Activated naive CD8-positive, alpha-beta T cell treated with anti-CD3 and anti-CD28 coated beads, Interleukin-2, amount 50 U/mL, for 24 hours (primary cell): ENCODE measurements around the gene MANSC4.

Experiments
- ATAC-seq: fragments of 150-1000 bp; cut with Tn5 transposase; one replicate; pipeline ENCODE4 v1.10.0; 2021
- DNase-seq: peaks from one replicate; pipeline ENCODE4 v3.0.0; 2021
- H3K27ac Mint-ChIP-seq: one replicate; pipeline ENCODE4 v1.8.0; 2021; ENCODE audit warnings: mild to moderate bottlenecking, mixed read lengths
- H3K27me3 Mint-ChIP-seq: one replicate; pipeline ENCODE4 v1.8.0; 2021; ENCODE audit warnings: mixed read lengths
- H3K36me3 Mint-ChIP-seq: one replicate; pipeline ENCODE4 v1.8.0; 2021; ENCODE audit warnings: low read depth, mixed read lengths
- H3K4me1 Mint-ChIP-seq: one replicate; pipeline ENCODE4 v1.8.0; 2021; ENCODE audit warnings: mixed read lengths
- H3K4me3 Mint-ChIP-seq: one replicate; pipeline ENCODE4 v1.8.0; 2021; ENCODE audit warnings: mild to moderate bottlenecking, moderate library complexity, mixed read lengths
- H3K9me3 Mint-ChIP-seq: one replicate; pipeline ENCODE4 v1.8.0; 2021; ENCODE audit warnings: mixed read lengths

The MANSC4 gene

DNA sequence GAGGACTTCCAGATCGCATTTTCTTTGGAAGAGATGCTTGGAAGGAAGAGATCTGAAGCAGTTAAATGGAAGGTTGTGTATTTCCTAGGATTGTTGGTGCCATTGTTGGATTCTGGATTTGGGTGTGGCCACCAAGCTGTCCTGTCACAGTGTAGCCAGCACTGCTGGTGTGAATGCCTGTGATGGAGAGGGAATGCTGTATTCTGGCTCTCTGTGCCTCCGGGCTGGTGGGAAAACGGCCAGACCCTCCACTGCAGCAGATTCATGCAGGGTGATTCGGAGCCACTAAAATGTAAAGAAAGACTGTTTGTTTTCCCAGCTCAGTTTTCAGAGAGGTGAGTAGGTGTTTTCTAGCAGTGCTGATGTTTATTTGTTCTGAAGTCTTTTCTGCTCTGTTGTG lies 30.7 kb upstream of the MANSC4 start:
- H3K27me3 Mint-ChIP-seq: peaks cover 11% of the 10 kb centered on the region
- H3K27ac Mint-ChIP-seq: no peak overlapping the region
- ATAC-seq (no peak), DNase-seq (no peak)
- no peak overlapping the region for H3K4me3 Mint-ChIP-seq
- H3K36me3 Mint-ChIP-seq: no peaks in the 10 kb centered on the region
- no peaks in the 10 kb centered on the region for H3K9me3 Mint-ChIP-seq
- H3K4me1 Mint-ChIP-seq: peaks cover 36% of the 10 kb centered on the region

DNA sequence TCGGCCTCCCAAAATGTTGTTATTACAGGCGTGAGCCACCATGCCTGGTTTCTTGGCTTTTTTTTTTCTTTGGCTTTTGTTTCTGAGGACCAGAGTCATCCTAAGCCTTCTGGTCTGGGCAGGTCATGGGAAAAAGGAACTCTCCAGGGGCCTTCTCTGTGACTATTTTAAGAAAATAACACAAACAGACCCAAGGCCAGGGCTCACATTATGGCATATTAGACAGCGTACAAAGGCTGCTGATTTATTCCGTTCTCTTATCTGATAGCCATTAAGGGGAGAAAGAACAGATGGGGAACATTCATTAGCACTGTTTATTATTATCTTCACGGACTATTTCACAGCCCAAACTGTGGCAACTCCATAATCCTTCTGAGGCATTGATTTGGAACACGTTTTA lies 28.8 kb upstream of the MANSC4 start:
- Mint-ChIP-seq H3K27me3 (peaks cover 9% of the 10 kb centered on the region), H3K36me3 (no peaks in the 10 kb centered on the region), H3K9me3 (no peaks in the 10 kb centered on the region), H3K4me1 (peaks cover 31% of the 10 kb centered on the region), H3K27ac (no peak overlapping the region), H3K4me3 (no peak overlapping the region)
- DNase-seq (no peak), ATAC-seq (no peak)

DNA sequence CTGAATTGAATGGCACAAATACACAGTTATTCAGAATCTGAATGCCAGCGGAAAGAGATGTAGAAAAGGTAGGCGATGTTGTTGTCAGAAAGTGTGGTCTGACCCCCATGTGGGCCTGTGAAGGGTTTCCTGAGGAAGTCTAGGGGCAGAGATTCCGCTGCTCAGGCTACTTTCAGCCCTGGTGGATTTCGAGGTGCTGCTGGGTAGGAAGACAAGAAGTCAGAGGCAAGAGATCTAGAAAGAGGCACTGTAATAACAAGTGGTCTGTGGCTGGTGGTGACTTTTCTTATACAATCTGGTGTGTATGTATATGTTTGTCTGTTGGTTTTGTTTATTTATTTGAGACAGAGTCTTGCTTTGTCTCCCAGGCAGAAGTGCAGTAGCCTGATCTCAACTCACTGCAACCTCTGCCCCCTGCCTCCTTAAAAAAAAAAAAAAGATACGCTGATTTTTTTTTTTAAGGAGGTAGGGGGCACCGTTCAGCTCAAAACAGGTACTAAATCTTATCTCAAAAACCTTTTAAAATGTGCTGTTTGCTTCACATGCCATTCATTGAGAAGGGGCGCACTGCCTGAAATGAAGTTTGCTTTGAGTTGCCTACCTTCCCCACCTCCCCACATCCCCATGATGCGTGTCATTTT lies 27.1 kb upstream of the MANSC4 start:
- Mint-ChIP-seq H3K27ac (peak overlapping the region; percentile 65), H3K36me3 (no peaks in the 10 kb centered on the region), H3K4me3 (peak overlapping the region; percentile 65), H3K4me1 (peaks cover 44% of the 10 kb centered on the region), H3K27me3 (peaks cover 9% of the 10 kb centered on the region), H3K9me3 (no peaks in the 10 kb centered on the region)
- peak; percentile 64 for ATAC-seq
- DNase-seq: peak; percentile 32

DNA sequence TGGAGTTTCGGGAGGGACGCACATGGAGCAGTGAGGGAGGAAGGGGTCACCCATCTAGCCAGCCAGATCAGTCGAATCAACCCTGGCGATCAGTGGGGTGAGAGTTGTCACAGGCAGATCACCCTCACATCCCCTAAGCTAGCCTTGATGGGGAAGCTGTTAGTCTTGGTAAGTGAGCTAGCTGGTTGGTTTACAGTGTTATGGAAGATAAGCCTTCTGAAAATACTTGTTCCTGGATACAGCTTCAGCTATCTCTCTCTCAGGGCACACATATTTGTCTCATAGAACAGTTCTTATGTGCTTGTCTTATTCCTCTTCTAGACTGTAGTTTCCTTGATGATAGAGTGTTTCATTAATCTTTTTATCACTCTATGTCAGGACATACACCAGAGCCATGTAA lies 26.2 kb upstream of the MANSC4 start:
- Mint-ChIP-seq H3K36me3 (no peaks in the 10 kb centered on the region), H3K4me3 (no peak overlapping the region)
- ATAC-seq: no peak

DNA sequence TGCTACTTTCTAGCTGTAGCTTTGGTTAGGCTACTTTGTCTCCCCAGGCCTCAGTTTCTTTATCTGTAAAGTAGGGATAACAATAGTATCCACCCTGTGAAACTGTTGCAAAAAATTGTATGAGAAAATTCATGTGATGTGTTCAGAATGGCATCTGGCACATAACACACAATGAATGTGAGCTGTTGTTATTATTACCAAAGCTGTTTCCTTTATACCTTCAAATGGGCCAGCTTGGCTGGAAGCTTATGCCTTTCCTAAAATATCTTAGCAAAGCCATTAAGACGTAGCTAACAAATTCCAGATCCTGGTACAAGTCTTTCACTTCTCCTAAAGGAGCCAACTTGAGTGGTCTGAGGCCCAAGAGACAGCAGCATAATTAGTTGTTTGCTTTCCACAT lies 25.2 kb upstream of the MANSC4 start:
- H3K9me3 Mint-ChIP-seq: no peaks in the 10 kb centered on the region
- no peak for ATAC-seq
- H3K36me3 Mint-ChIP-seq: peaks cover 5% of the 10 kb centered on the region
- no peak overlapping the region for H3K4me3 Mint-ChIP-seq
- H3K27ac Mint-ChIP-seq: no peak overlapping the region
- DNase-seq: no peak
- peaks cover 5% of the 10 kb centered on the region for H3K27me3 Mint-ChIP-seq
- peaks cover 63% of the 10 kb centered on the region for H3K4me1 Mint-ChIP-seq

More for the DNA sequence above, 26.2 kb upstream of the MANSC4 start:
- H3K27ac Mint-ChIP-seq: peak overlapping the region; percentile 65
- no peaks in the 10 kb centered on the region for H3K9me3 Mint-ChIP-seq
- peaks cover 53% of the 10 kb centered on the region for H3K4me1 Mint-ChIP-seq
- no peak for DNase-seq
- H3K27me3 Mint-ChIP-seq: peaks cover 5% of the 10 kb centered on the region

DNA sequence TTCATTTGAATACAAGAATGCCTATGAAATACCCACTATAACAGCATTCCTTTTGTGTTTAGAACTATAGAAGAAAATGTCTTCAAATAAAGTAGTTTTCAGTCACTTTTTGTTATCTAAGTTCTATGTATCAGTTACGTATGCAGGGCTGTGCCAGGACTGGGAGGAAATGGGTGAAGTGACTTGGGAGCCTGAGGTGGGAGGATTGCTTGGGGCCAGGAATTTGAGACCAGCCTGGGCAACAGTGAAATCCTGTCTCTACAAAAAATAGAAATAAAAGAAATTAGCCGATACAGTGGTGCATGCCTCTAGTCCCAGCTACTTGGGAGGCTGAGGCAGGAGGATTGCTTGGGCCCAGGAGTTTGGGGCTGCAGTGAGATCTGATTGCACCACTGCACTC lies 22.9 kb upstream of the MANSC4 start:
- ATAC-seq (no peak), DNase-seq (no peak)
- no peaks in the 10 kb centered on the region for H3K9me3 Mint-ChIP-seq
- H3K27me3 Mint-ChIP-seq: no peaks in the 10 kb centered on the region
- no peak overlapping the region for H3K4me3 Mint-ChIP-seq
- peaks cover 68% of the 10 kb centered on the region for H3K4me1 Mint-ChIP-seq
- peaks cover 14% of the 10 kb centered on the region for H3K36me3 Mint-ChIP-seq
- H3K27ac Mint-ChIP-seq: peak overlapping the region; percentile 86

DNA sequence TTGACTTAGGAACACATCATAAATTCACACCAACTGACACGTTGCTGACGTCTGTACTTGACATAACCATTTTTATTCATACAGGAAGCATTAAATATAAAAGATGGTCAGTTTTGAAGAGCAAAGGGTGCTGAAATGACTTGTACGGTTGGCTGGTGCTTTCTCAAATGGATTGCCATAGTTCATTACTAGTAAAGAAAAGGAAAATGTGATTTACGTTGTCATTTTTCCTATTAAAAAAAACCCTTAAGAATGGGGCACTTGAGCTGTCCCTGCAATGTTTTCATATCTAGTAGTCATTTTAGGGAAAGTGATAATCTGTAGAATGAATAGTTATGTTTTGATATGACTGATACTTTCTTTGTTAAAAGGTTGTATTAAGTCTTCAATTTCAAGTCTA lies 22.5 kb upstream of the MANSC4 start:
- H3K4me1 Mint-ChIP-seq: peaks cover 64% of the 10 kb centered on the region
- no peaks in the 10 kb centered on the region for H3K9me3 Mint-ChIP-seq
- H3K4me3 Mint-ChIP-seq: no peak overlapping the region
- peak overlapping the region; percentile 86 for H3K27ac Mint-ChIP-seq
- no peak for DNase-seq
- ATAC-seq: peak; percentile 74
- peaks cover 18% of the 10 kb centered on the region for H3K36me3 Mint-ChIP-seq
- H3K27me3 Mint-ChIP-seq: no peaks in the 10 kb centered on the region

DNA sequence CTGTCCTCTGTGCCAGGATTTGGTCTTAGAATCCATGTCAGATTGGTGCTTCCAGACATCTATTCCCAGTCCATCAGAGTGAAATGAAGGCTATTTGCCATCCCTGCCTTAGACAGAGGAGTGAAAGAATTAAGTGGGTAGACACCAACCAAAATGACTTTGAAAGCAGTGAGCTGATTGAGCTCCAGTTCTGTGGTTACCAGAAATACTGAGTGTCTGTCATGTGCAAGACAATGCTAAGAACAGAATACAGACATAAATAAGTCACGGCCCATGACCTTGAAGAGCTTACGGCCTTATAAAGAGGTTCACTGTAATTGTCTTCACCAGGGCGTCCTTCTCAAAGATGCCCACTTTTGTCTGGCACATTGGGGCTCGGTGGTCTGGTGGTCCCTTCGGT lies 21.6 kb upstream of the MANSC4 start:
- Mint-ChIP-seq H3K36me3 (peaks cover 27% of the 10 kb centered on the region), H3K9me3 (no peaks in the 10 kb centered on the region), H3K4me1 (peaks cover 56% of the 10 kb centered on the region), H3K27ac (peak overlapping the region; percentile 76), H3K27me3 (no peaks in the 10 kb centered on the region), H3K4me3 (no peak overlapping the region)
- ATAC-seq (peak; percentile 26), DNase-seq (no peak)

DNA sequence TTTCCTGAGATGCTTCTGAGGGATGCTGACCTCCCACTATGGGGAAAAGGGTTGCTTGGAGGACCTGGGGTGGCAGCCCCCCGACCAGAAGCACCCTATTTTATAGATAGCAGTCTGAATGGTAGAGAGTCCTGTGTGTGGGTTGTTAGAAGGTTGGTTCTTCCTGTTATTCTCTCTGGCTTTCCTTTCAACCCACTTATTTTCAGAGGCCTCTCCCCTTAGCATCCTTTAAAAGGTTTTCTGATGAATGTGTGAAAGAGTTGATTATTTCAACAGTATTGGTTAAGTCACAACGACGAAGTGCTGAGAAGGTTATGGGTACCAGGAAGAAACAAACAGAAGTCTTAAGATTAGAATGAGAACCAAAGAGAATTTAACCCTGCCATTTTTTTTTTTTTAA lies 20.8 kb upstream of the MANSC4 start:
- Mint-ChIP-seq H3K27ac (peak overlapping the region; percentile 76), H3K27me3 (no peaks in the 10 kb centered on the region), H3K9me3 (no peaks in the 10 kb centered on the region), H3K4me3 (peak overlapping the region; percentile 13), H3K36me3 (peaks cover 30% of the 10 kb centered on the region), H3K4me1 (peaks cover 47% of the 10 kb centered on the region)
- peak; percentile 43 for ATAC-seq
- no peak for DNase-seq

DNA sequence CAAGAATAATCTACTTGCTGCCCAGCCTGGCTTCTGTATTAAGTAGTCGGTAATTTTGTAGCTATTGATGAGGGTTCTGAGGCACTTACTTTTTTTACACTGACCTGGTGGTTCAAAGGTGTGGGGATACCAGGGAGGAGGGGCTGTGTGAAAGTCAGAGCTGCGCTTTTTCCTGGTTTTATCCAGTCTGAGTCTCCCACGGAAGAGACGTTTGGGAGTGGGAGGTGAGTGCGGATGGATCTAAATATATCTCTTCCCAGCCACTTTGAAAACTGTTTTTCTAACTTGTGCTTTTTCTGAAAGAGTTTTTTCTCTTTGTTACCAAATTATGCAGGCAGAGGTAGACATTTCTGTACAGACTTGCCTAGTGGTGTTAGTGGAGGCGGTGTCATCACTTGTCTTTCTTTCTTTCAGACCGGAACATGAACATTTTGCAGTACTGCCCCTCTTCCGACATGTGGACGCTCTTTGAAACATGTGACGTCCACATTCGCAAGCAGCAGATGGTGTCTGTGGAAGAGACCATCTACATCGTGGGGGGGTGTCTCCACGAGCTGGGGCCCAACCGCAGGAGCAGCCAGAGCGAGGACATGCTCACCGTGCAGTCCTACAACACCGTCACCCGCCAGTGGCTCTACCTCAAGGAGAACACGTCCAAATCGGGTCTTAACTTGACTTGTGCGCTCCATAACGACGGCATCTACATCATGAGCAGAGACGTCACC lies 17.4 kb upstream of the MANSC4 start:
- no peak for ATAC-seq
- peaks cover 32% of the 10 kb centered on the region for H3K4me1 Mint-ChIP-seq

DNA sequence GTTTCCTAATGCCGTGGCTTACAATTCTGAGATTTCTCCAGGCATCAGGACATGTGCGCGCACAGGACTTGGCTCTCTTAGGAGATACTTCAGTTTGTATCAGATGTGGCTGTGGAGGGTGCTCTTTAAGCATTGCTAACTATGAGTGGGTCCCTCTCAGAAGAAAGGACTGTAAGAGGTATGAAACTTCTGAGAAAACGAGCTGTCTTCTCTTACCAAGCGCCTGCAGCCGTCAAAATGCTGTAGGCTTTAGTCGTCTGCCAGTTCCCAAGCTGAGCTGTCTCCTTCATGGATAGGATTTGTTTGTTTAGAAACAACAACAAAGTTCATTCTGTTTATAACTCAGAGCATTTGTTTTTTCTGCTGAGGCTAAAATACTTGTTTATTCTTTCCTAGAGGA lies 16.1 kb upstream of the MANSC4 start:
- DNase-seq: no peak
- Mint-ChIP-seq H3K27me3 (no peaks in the 10 kb centered on the region), H3K27ac (no peak overlapping the region), H3K4me1 (peaks cover 18% of the 10 kb centered on the region), H3K9me3 (no peaks in the 10 kb centered on the region), H3K4me3 (no peak overlapping the region), H3K36me3 (peaks cover 52% of the 10 kb centered on the region)
- no peak for ATAC-seq

More for the DNA sequence above, 17.4 kb upstream of the MANSC4 start:
- DNase-seq: no peak
- H3K36me3 Mint-ChIP-seq: peaks cover 41% of the 10 kb centered on the region
- no peaks in the 10 kb centered on the region for H3K27me3 Mint-ChIP-seq
- H3K4me3 Mint-ChIP-seq: no peak overlapping the region
- no peak overlapping the region for H3K27ac Mint-ChIP-seq
- no peaks in the 10 kb centered on the region for H3K9me3 Mint-ChIP-seq

DNA sequence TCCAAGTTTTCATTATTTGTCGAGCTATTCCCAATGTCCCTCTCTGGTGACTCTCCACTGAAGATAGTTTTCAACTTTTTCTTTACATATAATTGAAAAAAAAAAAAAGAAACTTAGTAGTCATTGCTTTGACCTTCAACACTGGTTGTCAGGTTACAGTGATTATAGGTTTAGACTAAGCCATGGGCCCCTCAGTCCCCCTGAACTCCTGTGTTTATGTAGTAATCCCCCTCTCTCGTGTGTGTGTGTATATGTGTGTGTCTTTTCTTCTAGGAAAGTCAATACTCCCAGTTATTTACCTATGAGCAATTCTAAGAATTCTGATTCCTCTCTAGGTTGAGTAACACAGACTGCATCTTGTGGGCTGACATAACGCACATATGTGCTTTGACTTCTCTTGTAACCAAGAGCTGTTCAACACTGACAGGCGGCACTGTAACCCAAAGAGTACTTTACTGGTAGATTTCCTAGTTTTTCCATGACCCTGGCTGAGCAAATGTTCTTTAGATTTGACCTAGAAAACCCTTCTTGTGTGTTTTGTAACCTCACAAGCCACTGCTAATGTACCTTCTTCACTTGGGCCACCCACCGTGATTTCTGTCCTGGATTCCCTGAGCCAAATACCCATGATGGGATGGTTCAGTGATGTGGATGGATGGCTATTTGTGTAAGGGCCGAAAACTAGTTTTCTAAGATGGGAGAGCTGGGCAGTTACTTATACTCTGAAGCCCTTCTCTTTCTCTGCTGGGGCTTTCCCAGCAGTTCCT lies 15.0 kb upstream of the MANSC4 start:
- no peaks in the 10 kb centered on the region for H3K27me3 Mint-ChIP-seq
- ATAC-seq (peak; percentile 68), DNase-seq (no peak)
- H3K36me3 Mint-ChIP-seq: peaks cover 49% of the 10 kb centered on the region
- peaks cover 7% of the 10 kb centered on the region for H3K4me1 Mint-ChIP-seq
- H3K27ac Mint-ChIP-seq: no peak overlapping the region
- no peak overlapping the region for H3K4me3 Mint-ChIP-seq
- H3K9me3 Mint-ChIP-seq: no peaks in the 10 kb centered on the region

DNA sequence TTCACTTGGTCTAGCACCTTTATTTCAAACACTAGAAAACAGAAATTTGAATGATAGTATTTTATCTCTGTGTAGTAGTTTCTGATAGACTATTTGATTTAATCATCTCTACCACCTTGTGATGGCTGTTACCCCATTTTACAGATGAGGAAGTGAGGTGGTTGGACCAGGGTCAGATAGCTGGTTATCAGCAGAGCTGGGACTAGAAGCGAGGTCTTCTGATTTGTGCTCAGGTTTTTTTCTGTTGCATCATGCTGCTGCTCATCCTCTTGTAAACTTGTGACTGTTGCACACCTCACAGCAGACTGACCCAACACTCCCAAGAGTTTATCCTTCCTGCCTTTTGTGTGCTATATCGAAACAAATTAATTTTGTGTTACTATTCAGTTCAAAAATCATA lies 10.1 kb upstream of the MANSC4 start:
- ATAC-seq: no peak
- no peak overlapping the region for H3K4me3 Mint-ChIP-seq
- H3K4me1 Mint-ChIP-seq: peaks cover 14% of the 10 kb centered on the region
- DNase-seq: no peak
- no peaks in the 10 kb centered on the region for H3K27me3 Mint-ChIP-seq
- H3K27ac Mint-ChIP-seq: no peak overlapping the region
- no peaks in the 10 kb centered on the region for H3K9me3 Mint-ChIP-seq
- H3K36me3 Mint-ChIP-seq: peaks cover 35% of the 10 kb centered on the region

DNA sequence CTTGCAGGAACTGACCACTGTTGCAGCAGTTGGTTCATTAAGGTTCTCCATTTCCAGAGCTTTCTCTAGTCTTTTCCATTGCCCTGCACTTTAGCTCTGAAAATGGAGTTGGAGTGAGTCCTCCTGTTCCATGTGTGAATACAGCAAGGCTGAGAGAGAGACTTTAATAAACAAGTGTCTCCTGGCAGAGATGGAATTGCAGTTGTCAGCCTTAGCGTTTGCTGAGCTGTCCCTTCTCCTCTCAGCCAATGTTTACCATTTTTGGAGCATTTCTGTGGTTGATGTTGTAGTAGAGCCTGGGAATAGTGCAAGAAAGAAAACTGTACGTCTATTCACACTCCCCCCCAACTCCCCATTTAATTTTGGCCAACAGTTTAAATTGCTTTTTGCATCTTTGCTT lies 7.5 kb upstream of the MANSC4 start:
- H3K27me3 Mint-ChIP-seq: no peaks in the 10 kb centered on the region

More for the DNA sequence above, 7.5 kb upstream of the MANSC4 start:
- no peak for ATAC-seq
- no peak overlapping the region for H3K4me3 Mint-ChIP-seq
- peaks cover 23% of the 10 kb centered on the region for H3K4me1 Mint-ChIP-seq
- no peak for DNase-seq
- no peaks in the 10 kb centered on the region for H3K9me3 Mint-ChIP-seq
- H3K27ac Mint-ChIP-seq: no peak overlapping the region
- peaks cover 36% of the 10 kb centered on the region for H3K36me3 Mint-ChIP-seq
